ENCODE results near the gene CD180.
A peak's percentile ranks its signal among the peaks of the same experiment; 100 is the strongest.

Gene CD180

GRCh38 chr5:67163863-67164595 is 32.6 kb downstream of the CD180 start:
- no peak for DNase-seq

- DNase-seq, result no peak
Observed at GRCh38 chr5:67163231-67163756, 33.3 kb downstream of the CD180 start.

- DNase-seq, result no peak
Observed at GRCh38 chr5:67161767-67162166, 34.8 kb downstream of the CD180 start.

- DNase-seq, result no peak
Observed at GRCh38 chr5:67160985-67161384, 35.6 kb downstream of the CD180 start.

GRCh38 chr5:67160272-67160671 is 36.3 kb downstream of the CD180 start:
- DNase-seq, result no peak

GRCh38 chr5:67156976-67157583 is 39.5 kb downstream of the CD180 start:
- peak in 4 of 56 donors; percentile 6 to 28 (median 16) for DNase-seq

- peak in 1 of 56 donors; percentile 16 for DNase-seq
Observed at GRCh38 chr5:67154556-67155206, 41.9 kb downstream of the CD180 start.

- DNase-seq, result no peak
Observed at GRCh38 chr5:67153292-67153691, 43.3 kb downstream of the CD180 start.

GRCh38 chr5:67152400-67152799 is 44.2 kb downstream of the CD180 start:
- DNase-seq, result peak in 1 of 56 donors; percentile 27

GRCh38 chr5:67149951-67150523 is 46.6 kb downstream of the CD180 start:
- DNase-seq, result peak in 1 of 56 donors; percentile 31

- DNase-seq, result no peak
Observed at GRCh38 chr5:67149057-67149950, 47.3 kb downstream of the CD180 start.

GRCh38 chr5:67147760-67148159 is 48.8 kb downstream of the CD180 start:
- no peak for DNase-seq

- no peak for DNase-seq
Observed at GRCh38 chr5:67146981-67147380, 49.6 kb downstream of the CD180 start.

GRCh38 chr5:67146574-67146973 is 50.0 kb downstream of the CD180 start:
- no peak for DNase-seq

GRCh38 chr5:67144183-67144639 is 52.4 kb downstream of the CD180 start:
- no peak for DNase-seq

- DNase-seq, result no peak
Observed at GRCh38 chr5:67143549-67143948, 53.0 kb downstream of the CD180 start.

- no peak for DNase-seq
Observed at GRCh38 chr5:67142816-67143215, 53.8 kb downstream of the CD180 start.

- no peak for DNase-seq
Observed at GRCh38 chr5:67141644-67142043, 55.0 kb downstream of the CD180 start.

- DNase-seq, result no peak
Observed at GRCh38 chr5:67140413-67140812, 56.2 kb downstream of the CD180 start.

GRCh38 chr5:67139030-67139429 is 57.6 kb downstream of the CD180 start:
- no peak for DNase-seq
